GM21360 (cell line): ENCODE data around the gene C6orf47.

Experiments
- ATAC-seq: cut with Tn5 transposase; IDR thresholded peaks from one replicate; pipeline ENCODE4 v1.9.1; 2021; ENCODE audit warnings: mild to moderate bottlenecking, moderate library complexity; ENCODE audit not compliant: unreplicated experiment

C6orf47 gene

DNA sequence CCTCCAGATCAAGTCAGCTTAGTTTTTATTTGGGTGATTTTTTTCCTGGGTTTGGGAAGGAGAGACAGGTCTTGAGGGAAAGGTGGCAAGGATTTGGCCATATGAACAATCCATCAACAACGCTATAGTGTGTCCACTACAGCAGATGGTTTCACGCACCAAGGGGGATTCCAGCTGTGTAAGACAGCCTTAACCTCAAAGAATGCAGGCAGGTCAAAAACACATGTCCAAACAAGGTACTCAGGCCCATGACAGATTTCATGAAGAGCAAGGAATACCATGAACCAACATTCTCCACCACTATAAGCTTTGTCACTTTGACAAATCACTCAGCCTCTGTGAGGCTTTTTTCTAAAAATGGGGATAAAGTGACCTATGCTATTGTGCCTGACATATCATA is 43.6 kb downstream of the C6orf47 start:
- ATAC-seq = no peak

DNA sequence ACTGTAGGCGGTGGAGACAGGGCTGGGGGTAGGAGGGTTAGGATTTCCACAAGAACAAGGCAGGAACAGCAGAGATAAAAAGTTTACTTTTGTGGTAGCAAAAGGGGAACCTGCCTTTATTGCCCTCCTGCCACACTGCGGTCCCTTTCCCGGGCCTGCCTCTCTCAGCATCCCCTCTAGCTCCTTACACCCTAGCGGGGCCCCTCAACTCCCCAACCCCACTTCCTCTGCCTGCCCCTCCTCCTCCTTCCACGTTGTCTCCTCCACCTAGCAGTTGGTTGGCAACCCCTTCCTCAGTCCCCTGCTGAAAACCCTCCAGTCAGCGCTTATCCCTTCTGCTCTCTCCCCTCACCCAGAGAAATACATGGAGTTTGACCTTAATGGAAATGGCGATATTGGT is 44.8 kb downstream of the C6orf47 start:
- no peak for ATAC-seq

DNA sequence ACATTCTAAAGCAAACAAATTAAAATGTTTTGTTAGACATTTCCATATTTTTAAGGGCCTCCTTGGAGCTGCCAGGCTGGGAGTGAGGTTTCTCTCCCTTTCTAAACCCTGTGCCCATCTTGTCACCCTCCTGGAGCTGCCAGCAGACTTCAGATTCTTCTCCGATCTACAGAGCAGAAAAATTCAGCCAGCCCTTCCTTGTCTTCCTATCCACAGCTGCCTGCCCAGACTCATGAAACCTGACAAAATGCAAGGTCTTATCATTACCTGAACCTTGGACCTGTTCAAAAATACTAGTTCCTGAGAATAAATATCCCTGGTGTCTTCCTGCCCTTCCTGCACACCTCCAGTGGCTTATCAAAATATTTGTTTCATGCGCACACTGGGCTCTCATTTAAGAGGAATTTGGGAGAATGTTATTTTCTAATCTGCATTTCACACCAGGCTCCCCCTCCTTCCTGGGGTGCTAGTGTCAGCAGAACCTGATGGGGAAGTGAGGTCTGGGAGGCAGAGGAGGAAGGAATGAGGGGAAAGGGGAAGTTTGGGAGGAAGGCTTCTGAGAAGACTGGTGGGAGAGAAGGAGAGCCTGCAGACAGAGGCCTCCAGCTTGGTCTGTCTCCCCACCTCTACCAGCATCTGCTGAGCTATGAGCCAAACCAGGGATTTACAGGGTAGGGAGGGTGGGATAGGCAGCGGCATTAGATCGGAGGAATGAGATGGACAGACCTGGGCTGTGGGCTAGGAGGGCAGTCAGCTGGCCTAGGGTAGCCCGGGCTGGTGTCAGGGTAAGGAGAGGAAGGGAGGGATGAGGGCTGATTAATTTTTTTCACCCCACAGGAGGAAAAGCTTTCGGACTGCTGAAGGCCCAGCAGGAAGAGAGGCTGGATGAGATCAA is 45.6 kb downstream of the C6orf47 start, which contains the start of gene AIF1:
TSS of gene AIF1 (plus strand) at position 551 of the 895 bp plus-strand sequence. CDS start at position 647, 96 bp downstream.
- ATAC-seq = no peak

DNA sequence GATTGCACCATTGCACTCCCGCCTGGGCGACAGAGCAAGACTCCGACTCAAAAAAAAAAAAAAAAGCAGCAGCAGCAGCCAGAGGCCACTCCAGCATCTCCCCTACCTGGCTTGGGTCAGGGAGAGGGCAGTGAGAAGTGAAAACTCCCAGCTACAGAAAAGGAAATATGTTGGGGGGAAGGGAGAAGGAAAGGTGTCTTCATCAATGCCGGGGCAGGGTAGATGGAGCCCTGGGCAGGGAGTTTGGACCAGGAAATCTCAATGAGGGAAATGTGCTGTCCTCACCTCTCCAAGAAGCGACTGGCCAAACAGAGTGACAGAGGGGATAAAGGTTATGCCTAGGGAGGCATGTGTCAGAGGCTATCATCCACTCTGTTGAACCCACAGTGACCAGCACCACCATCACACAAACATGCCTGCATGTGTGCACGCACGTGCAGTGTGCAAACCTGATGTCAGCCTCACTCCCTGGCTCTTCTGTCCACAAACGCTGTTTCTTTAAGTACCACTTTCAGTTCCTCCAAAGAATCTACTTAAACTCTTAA is 46.4 kb downstream of the C6orf47 start:
- ATAC-seq = no peak

DNA sequence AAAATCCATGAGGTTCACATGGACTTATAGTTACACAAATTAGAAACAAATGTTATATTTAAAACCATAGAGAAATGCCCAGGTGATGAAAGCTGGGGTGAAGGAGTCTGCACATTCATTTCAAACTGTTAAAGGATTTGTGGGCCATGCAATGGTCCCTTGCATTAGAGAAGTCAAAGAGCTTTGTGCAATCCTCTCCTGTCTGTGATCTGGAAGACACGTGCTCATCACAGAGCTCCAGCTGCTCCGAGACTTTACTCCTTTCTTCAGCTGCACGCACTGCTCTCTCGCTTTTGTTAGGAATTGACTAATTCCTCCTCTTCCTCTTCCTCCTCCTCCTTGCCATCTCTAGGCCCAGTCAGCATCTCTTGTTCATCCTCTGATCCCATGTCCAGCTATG is 49.6 kb downstream of the C6orf47 start:
- ATAC-seq = no peak

DNA sequence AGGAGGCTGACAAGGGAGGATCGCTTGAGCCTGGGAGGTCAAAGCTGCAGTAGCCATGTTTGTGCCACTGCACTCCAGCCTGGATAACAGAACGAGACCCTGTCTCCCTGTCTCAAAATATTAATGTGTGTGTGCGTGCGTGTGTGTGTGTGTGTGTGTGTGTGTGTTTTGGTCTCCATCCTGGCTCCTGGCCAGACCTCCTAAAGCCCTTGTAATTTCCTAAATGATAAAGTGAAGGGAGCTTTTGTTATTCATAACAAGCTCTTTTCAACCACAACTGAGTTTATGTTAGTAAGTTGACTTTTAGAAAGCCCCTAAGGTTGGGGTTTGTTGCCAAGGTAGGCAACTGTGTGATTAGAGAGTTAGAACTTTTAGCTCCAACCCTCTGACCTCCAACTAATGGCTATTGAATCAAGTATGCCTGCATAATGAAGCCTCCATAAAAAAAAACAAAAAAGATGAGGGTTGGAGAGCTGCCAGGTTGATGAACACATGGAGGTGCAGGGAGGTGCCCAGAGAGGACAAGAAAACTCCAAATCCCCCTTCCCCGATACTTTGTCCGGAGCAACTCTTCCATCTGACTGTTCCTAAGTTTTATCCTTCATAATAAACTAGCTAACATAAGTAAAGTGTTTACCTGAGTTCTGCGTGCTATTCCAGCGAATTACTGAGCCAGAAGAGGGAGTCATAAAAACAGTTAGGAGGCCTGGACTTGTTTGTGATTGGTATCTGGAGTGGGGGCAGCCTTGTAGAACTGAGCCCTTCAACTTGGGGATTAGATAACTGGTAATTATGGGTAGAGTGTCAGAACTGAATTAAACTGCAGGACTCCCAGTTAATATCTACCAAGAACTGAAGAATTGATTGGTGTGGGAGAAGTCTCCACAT is 50.8 kb downstream of the C6orf47 start:
- ATAC-seq = no peak
